OCI-LY7 (cell line): ENCODE measurements around the gene SDCBP2. TPM values are rescaled to one million over a fixed set of nuclear protein-coding genes. Genes with fewer than 3 reads are reported as not detected.
"Not testable (repeated sequence)": the region's sequence is repeated elsewhere in the genome, so short reads cannot be mapped to it uniquely, and the experiment has no call there.

Source experiments
- BruUV-seq: library from RNA; stranded (reverse); fragments of 400-500 nt; replicated peaks from 2 replicates; lab custom pipeline; 2021; lab: Mats Ljungman, UMichigan
- CTCF ChIA-PET: fragments of 300-600 bp; sonication (Branson Sonifier 250); formaldehyde crosslinking; loops from one replicate; lab custom pipeline; 2022; ENCODE audit warnings: antibody characterized with exemption; ENCODE audit not compliant: unreplicated experiment; lab: Charles Lee
- POLR2A ChIA-PET: fragments of 300-600 bp; sonication (Branson Sonifier 250); formaldehyde crosslinking; loops from one replicate; lab custom pipeline; 2022; ENCODE audit warnings: antibody characterized with exemption; lab: Charles Lee
- DNase-seq: peaks from one replicate; pipeline ENCODE4 v3.0.0-alpha.2; 2015; ENCODE audit warnings: low spot score
- H2AFZ ChIP-seq: fragments of 200-600 bp; sonication (generic), shearing (Covaris generic); 2 replicates; pipeline ENCODE4 v1.6.1; 2014; ENCODE audit warnings: mild to moderate bottlenecking, antibody characterized with exemption, low read length, moderate library complexity
- H3K27ac ChIP-seq: fragments of 200-600 bp; sonication (generic); 2 replicates; pipeline ENCODE4 v1.5.1; 2014; ENCODE audit warnings: mixed run types, low read depth, mild to moderate bottlenecking, moderate library complexity, low read length, inconsistent platforms; ENCODE audit not compliant: poor library complexity, severe bottlenecking
- H3K36me3 ChIP-seq: fragments of 200-600 bp; sonication (generic); 2 replicates; pipeline ENCODE4 v1.6.1; 2014; ENCODE audit warnings: mild to moderate bottlenecking, antibody characterized with exemption, low read length, moderate library complexity, mixed read lengths; ENCODE audit not compliant: insufficient read depth
- H3K4me1 ChIP-seq: fragments of 200-600 bp; sonication (generic); 2 replicates; pipeline ENCODE4 v1.5.1; 2014; ENCODE audit warnings: mild to moderate bottlenecking, low read length; ENCODE audit not compliant: insufficient read depth, poor library complexity, severe bottlenecking
- H3K4me2 ChIP-seq: fragments of 200-600 bp; sonication (generic); 2 replicates; pipeline ENCODE4 v1.6.1; 2014; ENCODE audit warnings: mild to moderate bottlenecking, low read length
- H3K4me3 ChIP-seq: fragments of 200-600 bp; sonication (generic); 2 replicates; pipeline ENCODE4 v1.5.1; 2014; ENCODE audit warnings: mild to moderate bottlenecking, low read depth, low read length; ENCODE audit not compliant: poor library complexity, severe bottlenecking
- H3K79me2 ChIP-seq: fragments of 200-600 bp; sonication (generic); 2 replicates; pipeline ENCODE4 v1.6.1; 2016; ENCODE audit warnings: low read depth, mild to moderate bottlenecking, low read length, moderate library complexity, mixed read lengths; ENCODE audit not compliant: insufficient read depth
- H3K9me2 ChIP-seq: fragments of 200-600 bp; sonication (generic); 2 replicates; pipeline ENCODE4 v1.6.1; 2016; ENCODE audit warnings: mild to moderate bottlenecking, low read length, mixed read lengths; ENCODE audit not compliant: insufficient read depth
- H3K9me3 ChIP-seq: fragments of 200-600 bp; sonication (generic); 2 replicates; pipeline ENCODE4 v1.6.1; 2014; ENCODE audit warnings: mild to moderate bottlenecking, mixed run types, low read length, mixed read lengths
- H4K20me1 ChIP-seq: fragments of 200-600 bp; sonication (generic); 2 replicates; pipeline ENCODE4 v1.6.1; 2014; ENCODE audit warnings: mild to moderate bottlenecking, antibody characterized with exemption, low read length, moderate library complexity, mixed read lengths; ENCODE audit not compliant: insufficient read depth
- EZH2phosphoT487 ChIP-seq: fragments of 200-600 bp; sonication (generic); IDR thresholded peaks from 2 replicates; pipeline ENCODE4 v1.6.1; 2018; ENCODE audit warnings: low read depth, borderline replicate concordance, mild to moderate bottlenecking, mixed run types, antibody characterized with exemption, low read length, moderate library complexity, mixed read lengths
- intact Hi-C: fragments of 100-400 bp; cut with micrococcal nuclease; formaldehyde crosslinking; loops from one replicate; pipeline ENCODE4 v1.10.0; 2022; ENCODE audit not compliant: unreplicated experiment
- total RNA-seq, 2 experiments: library from RNA; depleted of rRNA in 1 of 2; stranded (reverse); fragments of >200 nt in 1 of 2; shearing (Covaris generic) in 1 of 2; gene quantifications; 2 replicates each; pipeline ENCODE4 v1.2.3, GENCODE V29; 2014 to 2022
- TF ChIP-seq, protein P1 (sequence below): fragments of 200-600 bp; sonication (generic); conservative IDR thresholded peaks from 2 replicates; pipeline ENCODE4 v1.5.1; 2014; ENCODE audit warnings: mild to moderate bottlenecking, antibody characterized with exemption, low read length, moderate library complexity, mixed read lengths

SDCBP2 gene
- total RNA-seq, 2 experiments from 2014 or later = 1.8 to 2.6 TPM

DNA sequence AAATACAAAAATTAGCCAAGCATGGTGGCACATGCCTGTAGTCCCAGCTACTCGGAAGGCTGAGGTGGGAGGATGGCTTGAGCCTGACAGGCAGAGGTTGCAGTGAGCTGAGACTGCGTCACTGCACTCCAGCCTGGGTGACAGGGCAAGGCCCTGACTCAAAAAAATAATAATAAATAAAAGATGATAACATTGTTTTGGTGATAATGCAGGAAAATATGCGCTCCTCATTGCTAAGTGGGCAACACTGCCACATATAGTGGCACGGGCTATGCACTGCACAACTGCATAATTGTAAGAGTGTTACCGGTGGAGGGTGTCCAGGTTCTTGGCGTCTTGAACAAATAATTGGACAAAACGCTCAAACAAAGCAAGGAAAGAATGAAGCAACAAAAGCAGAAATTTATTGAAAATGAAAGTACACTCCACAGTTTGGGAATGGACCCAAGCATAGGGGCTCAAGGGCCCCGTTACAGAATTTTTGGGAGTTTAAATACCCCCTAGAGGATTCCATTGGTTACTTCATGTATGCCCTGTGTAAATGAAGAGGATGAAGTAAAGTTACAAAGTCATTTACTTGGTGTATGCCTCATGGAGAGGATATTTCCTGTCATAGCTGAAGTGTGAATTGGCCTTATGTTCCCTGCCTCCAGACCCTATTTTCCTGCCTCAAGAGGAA is 14.6 kb upstream of the SDCBP2 start:
- H4K20me1 ChIP-seq, H3K9me2 ChIP-seq, intact Hi-C loops, H3K79me2 ChIP-seq, H3K36me3 ChIP-seq, POLR2A ChIA-PET, H3K4me3 ChIP-seq, BruUV-seq, H2AFZ ChIP-seq, H3K4me1 ChIP-seq, H3K27ac ChIP-seq, CTCF ChIA-PET, H3K4me2 ChIP-seq, DNase-seq: not testable (repeated sequence)
- H3K9me3 ChIP-seq = peaks cover 12% of the 10 kb centered on the region; the same call in 1 of the 2 replicates
- TF ChIP-seq, protein P1, sequence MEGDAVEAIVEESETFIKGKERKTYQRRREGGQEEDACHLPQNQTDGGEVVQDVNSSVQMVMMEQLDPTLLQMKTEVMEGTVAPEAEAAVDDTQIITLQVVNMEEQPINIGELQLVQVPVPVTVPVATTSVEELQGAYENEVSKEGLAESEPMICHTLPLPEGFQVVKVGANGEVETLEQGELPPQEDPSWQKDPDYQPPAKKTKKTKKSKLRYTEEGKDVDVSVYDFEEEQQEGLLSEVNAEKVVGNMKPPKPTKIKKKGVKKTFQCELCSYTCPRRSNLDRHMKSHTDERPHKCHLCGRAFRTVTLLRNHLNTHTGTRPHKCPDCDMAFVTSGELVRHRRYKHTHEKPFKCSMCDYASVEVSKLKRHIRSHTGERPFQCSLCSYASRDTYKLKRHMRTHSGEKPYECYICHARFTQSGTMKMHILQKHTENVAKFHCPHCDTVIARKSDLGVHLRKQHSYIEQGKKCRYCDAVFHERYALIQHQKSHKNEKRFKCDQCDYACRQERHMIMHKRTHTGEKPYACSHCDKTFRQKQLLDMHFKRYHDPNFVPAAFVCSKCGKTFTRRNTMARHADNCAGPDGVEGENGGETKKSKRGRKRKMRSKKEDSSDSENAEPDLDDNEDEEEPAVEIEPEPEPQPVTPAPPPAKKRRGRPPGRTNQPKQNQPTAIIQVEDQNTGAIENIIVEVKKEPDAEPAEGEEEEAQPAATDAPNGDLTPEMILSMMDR = 0 out of 2 replicates have a peak, but pooled peaks have one; percentile 17

DNA sequence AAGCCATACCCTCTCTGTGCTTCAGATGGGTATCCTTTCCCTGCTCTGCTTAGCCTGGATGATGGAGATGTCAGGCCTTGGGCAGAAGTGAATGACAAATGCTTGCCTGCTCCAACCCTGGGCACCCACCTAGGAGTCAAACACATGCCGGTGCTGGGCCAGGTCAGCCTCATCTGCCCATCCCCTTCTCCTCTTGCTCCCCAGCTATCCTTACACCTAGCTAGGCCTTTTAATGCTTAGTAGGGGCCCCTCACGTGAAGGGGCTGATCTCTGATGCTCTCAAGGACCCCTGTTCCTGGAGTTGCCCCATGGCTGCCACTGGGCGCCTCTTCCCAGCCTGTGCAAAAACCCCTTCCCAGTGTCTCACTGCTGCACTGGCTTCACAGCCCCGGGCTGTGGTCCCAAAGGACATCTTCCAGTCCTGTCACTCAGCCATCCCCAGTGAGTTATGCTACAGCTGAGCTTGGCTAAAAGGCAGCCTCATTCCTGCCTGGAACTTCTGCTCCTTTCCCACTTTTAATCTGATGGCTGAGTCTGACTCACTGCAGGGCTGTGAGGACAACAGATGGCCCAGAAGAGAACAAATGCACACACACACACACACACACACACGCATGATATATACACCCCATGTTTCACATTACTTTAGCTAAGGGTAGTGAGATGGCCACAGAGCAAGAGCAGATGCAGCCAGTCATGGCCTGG is 12.8 kb upstream of the SDCBP2 start:
- ChIA-PET POLR2A (no interaction called here), CTCF (no interaction called here)
- H3K4me3 ChIP-seq = no peak overlapping the region
- TF ChIP-seq, protein P1 = no peak
- TF ChIP-seq EZH2phosphoT487 = no peak
- no peaks in the 10 kb centered on the region; the same call in 1 of the 2 replicates for H3K36me3 ChIP-seq
- H3K9me2 ChIP-seq = no peaks in the 10 kb centered on the region
- H2AFZ ChIP-seq = no peak overlapping the region
- H3K9me3 ChIP-seq = peaks cover 2% of the 10 kb centered on the region; the same call in 1 of the 2 replicates
- H4K20me1 ChIP-seq = no peaks in the 10 kb centered on the region
- no TSS peak for BruUV-seq
- DNase-seq = no peak
- no peaks in the 10 kb centered on the region for H3K79me2 ChIP-seq
- no peaks in the 10 kb centered on the region for H3K4me1 ChIP-seq
- intact Hi-C loops = no loop called here
- no peak overlapping the region for H3K27ac ChIP-seq
- no peak overlapping the region for H3K4me2 ChIP-seq

DNA sequence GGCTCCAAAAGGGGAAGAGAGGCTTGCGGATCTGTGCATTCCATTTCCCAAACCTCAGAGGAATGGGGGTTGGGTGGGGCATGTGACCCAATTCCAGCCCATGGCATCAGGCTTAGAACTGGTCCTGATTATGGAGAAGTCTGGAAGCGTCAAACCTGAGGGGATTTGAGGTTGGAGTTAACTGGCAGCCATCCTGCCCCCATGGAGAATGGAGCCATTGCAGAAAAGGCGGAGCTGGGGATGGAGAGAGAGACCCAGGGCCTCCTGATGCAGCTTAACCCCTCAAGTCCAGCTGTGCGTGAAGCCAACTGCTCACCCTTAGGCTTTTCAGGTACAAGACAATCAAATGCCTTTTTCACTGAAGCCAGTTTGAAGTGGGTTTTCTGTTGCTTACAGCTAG is 9.9 kb upstream of the SDCBP2 start:
- Histone ChIP-seq H3K4me3 (no peak overlapping the region), H3K36me3 (no peaks in the 10 kb centered on the region; the same call in none of the 2 replicates), H3K27ac (no peak overlapping the region), H3K4me2 (no peak overlapping the region), H3K9me2 (no peaks in the 10 kb centered on the region), H2AFZ (no peak overlapping the region), H3K9me3 (no peaks in the 10 kb centered on the region), H4K20me1 (no peaks in the 10 kb centered on the region), H3K79me2 (no peaks in the 10 kb centered on the region), H3K4me1 (no peaks in the 10 kb centered on the region)
- intact Hi-C loops = no loop called here
- TF ChIP-seq, protein P1 = no peak
- no peak for TF ChIP-seq EZH2phosphoT487
- ChIA-PET CTCF (no interaction called here), POLR2A (interaction anchor here (0.7 kb wide), 1 partner anchor 1910 kb away, joined by 3 read pairs; no protein-coding TSS in a partner anchor)
- DNase-seq = no peak
- BruUV-seq = no TSS peak
